Effector memory CD4-positive, alpha-beta T cell (primary cell): ENCODE data around the gene GPC5.
"Not testable (repeated sequence)": the region's sequence is repeated elsewhere in the genome, so short reads cannot be mapped to it uniquely, and the experiment has no call there.

ENCODE experiments used
- DNase-seq, 3 donors: peaks; one replicate each; pipeline ENCODE4 v3.0.0-alpha.2; 2020
- H3K27ac ChIP-seq: 2 replicates; pipeline ENCODE4 v1.7.0; 2013; ENCODE audit warnings: mild to moderate bottlenecking, low read length, moderate library complexity; ENCODE audit not compliant: insufficient read depth, poor library complexity, severe bottlenecking
- H3K27me3 ChIP-seq: replicated peaks from 2 replicates; pipeline ENCODE4 v1.7.0; 2013; ENCODE audit warnings: mild to moderate bottlenecking, low read length; ENCODE audit not compliant: insufficient read depth, control insufficient read depth, poor library complexity, severe bottlenecking
- H3K36me3 ChIP-seq: 2 replicates; pipeline ENCODE4 v1.7.0; 2013; ENCODE audit warnings: mild to moderate bottlenecking, low read length, moderate library complexity; ENCODE audit not compliant: control insufficient read depth, insufficient read depth
- H3K4me1 ChIP-seq: 2 replicates; pipeline ENCODE4 v1.7.0; 2013; ENCODE audit warnings: low read length, mild to moderate bottlenecking; ENCODE audit not compliant: control insufficient read depth, insufficient read depth, poor library complexity, severe bottlenecking
- H3K4me3 ChIP-seq: 2 replicates; pipeline ENCODE4 v1.7.0; 2013; ENCODE audit warnings: low read length, low read depth, mild to moderate bottlenecking; ENCODE audit not compliant: insufficient read depth, poor library complexity, severe bottlenecking
- H3K9me3 ChIP-seq: 2 replicates; pipeline ENCODE4 v1.7.0; 2013; ENCODE audit warnings: mild to moderate bottlenecking, low read length, moderate library complexity; ENCODE audit not compliant: control insufficient read depth

The GPC5 gene

DNA sequence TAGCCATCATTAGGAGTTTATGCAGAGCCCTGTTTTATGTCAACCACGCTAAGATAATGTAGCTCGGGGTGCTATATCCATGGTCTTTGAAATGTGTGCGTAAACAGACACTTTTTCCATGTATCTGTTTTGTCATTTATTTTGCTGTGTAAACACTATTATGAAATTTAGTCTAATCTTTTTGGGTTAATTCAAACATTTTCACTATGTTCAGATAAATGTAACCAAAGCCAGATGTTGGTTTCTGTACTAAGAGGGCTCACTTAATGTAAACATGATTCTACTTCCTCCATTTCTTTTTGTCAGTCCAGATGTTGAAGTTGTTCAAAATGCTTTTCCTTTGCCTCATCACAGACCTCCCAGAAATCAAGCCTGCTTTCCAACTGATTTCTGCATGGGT, 1328.7 kb downstream of the GPC5 start:
- no peak overlapping the region for H3K4me3 ChIP-seq
- H3K4me1 ChIP-seq, result no peaks in the 10 kb centered on the region
- DNase-seq, result no peak
- no peaks in the 10 kb centered on the region for H3K9me3 ChIP-seq
- H3K27ac ChIP-seq, result no peak overlapping the region
- H3K36me3 ChIP-seq, result no peaks in the 10 kb centered on the region
- H3K27me3 ChIP-seq, result no peaks in the 10 kb centered on the region

DNA sequence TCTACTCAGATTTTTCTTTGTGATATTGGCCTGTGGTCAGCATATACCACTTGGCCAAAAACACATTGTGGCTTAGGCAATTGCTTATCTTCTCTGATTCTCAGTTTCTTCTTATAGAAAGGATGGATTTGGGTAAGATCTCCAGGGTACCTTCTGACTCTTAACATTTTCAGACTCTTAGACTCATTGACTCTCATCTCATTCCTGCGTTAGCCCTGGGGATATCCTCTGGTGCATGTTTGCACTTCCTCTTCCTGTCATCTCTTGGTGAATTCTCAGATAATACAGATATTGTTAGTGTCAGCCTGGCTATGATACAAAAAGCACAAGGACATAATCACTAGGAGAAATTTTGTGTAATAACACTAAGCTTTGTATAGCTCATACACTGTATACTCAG, 1335.6 kb downstream of the GPC5 start:
- no peaks in the 10 kb centered on the region for H3K36me3 ChIP-seq
- no peaks in the 10 kb centered on the region for H3K4me1 ChIP-seq
- no peak overlapping the region for H3K4me3 ChIP-seq
- no peak for DNase-seq
- no peaks in the 10 kb centered on the region for H3K9me3 ChIP-seq
- no peaks in the 10 kb centered on the region for H3K27me3 ChIP-seq
- H3K27ac ChIP-seq, result no peak overlapping the region

DNA sequence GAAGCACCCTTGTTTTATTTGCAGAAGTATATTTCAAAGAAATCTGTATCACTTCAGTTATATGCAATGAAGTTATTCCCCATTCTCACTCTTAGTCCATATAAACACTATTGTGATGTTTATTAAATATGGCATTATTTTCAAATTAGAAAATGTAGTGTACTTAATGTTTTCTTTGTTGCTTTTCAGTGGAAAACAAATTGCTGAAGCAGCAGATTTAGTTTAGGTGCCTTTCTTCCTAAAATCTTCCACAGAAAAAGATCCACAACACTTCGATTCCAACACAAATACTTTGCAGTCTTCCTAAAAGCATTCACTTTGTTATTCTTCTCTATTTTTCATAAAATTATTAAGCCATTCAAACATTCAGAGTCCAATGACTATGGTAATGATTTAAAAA, 1336.1 kb downstream of the GPC5 start:
- Histone ChIP-seq H3K9me3 (no peaks in the 10 kb centered on the region), H3K4me1 (no peaks in the 10 kb centered on the region), H3K36me3 (no peaks in the 10 kb centered on the region), H3K27me3 (no peaks in the 10 kb centered on the region), H3K27ac (no peak overlapping the region), H3K4me3 (no peak overlapping the region)
- DNase-seq, result no peak

DNA sequence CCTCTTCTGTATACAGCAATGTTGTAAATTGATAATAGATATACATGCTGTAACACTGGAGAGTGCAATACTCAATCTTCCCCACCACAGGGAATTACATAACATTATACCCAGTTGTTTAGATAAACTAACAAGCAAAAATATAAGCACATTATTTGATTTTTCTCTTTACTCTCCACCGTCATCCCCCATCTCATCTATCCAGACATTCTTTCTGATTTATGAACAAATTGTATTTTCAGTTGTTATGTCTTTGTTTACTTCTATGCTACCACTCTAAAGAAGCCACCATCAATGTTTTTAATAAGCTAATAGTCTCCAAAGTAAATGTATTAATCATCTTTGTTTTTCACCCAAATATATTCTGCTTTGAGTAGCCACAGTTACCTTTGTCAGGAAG, 1337.5 kb downstream of the GPC5 start:
- no peaks in the 10 kb centered on the region for H3K4me1 ChIP-seq
- H3K36me3 ChIP-seq, result no peaks in the 10 kb centered on the region
- no peak overlapping the region for H3K4me3 ChIP-seq
- no peak overlapping the region for H3K27ac ChIP-seq
- DNase-seq, result no peak
- no peaks in the 10 kb centered on the region for H3K9me3 ChIP-seq
- no peaks in the 10 kb centered on the region for H3K27me3 ChIP-seq

DNA sequence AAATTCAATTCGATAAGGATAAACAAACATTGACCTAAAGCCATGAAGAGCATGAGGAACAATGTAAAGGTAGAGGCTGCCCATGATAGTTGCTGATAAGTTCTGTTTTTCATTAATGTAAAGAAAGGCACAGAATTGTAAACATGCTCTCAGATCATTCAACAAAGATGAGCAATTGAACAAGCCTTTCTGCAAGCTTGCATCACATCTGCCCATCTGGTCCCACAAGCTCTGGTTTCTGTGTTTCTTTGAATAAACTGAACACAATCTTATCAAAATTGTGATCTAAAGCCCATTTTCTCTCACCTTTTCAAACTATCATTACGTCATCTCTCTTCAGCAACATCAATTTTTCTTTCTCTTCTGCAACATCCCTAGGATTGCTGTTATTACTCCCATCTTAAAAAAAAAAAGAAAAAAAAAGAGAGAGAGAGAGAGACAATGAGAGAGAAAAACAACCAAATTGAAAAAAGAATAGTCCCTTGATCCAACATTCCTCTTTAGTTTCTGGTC, 1340.9 kb downstream of the GPC5 start:
- H3K4me3 ChIP-seq, result no peak overlapping the region
- H3K27ac ChIP-seq, result no peak overlapping the region
- no peak for DNase-seq
- H3K4me1 ChIP-seq, result no peaks in the 10 kb centered on the region
- H3K36me3 ChIP-seq, result no peaks in the 10 kb centered on the region
- H3K9me3 ChIP-seq, result no peaks in the 10 kb centered on the region
- H3K27me3 ChIP-seq, result no peaks in the 10 kb centered on the region

DNA sequence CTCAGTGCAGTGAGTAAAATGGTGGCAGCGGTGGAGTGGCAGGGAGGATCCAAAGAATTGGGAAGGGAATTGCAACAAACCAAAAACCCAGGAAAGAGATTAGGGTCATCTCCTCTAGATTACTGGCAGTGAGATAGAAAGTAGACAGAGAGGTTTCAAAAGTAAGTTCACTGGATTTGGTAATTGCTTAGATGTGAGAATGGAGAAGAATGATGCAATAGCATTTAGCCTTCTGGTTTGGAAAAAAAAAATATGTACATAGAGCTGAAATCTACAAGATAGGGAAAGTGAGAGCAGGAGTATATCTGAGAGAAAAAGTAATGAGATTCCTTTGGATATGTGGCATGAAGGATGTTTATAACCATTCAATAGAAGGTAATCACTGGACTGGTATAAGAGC, 1345.6 kb downstream of the GPC5 start:
- H3K9me3 ChIP-seq, result no peaks in the 10 kb centered on the region
- H3K4me1 ChIP-seq, result no peaks in the 10 kb centered on the region
- no peak overlapping the region for H3K27ac ChIP-seq
- no peaks in the 10 kb centered on the region for H3K36me3 ChIP-seq
- H3K4me3 ChIP-seq, result no peak overlapping the region
- DNase-seq, result no peak
- no peaks in the 10 kb centered on the region for H3K27me3 ChIP-seq

DNA sequence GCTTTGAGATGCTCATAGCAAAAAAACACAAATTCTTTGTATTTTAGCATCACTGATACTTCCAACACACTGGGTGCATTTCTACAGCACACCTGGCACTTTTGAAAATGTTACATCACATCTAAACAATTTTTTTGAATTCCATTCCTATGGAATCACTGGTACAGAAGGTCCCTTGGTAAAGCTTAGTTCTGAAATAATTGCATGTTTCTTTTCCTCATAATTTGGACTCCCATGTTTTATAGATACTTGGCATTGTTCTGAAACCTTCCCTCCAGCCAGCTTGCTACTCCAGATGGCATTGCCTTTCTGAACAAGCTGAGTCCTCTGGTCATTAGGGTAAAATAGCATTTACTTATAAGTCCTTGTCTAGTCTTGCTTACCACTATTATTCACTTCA, 1346.8 kb downstream of the GPC5 start:
- no peaks in the 10 kb centered on the region for H3K27me3 ChIP-seq
- no peak overlapping the region for H3K27ac ChIP-seq
- H3K9me3 ChIP-seq, result no peaks in the 10 kb centered on the region
- H3K4me1 ChIP-seq, result no peaks in the 10 kb centered on the region
- DNase-seq, result no peak
- no peak overlapping the region for H3K4me3 ChIP-seq
- H3K36me3 ChIP-seq, result no peaks in the 10 kb centered on the region

DNA sequence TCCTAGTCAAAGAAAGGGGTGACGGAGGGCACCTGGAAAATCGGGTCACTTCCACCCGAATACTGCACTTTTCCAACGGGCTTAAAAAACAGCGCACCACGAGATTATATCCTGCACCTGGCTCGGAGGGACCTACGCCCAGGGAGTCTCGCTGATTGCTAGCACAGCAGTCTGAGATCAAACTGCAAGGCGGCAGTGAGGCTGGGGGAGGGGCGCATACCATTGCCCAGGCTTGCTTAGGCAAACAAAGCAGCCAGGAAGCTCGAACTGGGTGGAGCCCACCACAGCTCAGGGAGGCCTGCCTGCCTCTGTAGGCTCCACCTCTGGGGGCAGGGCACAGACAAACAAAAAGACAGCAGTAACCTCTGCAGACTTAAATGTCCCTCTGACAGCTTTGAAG, 1354.3 kb downstream of the GPC5 start:
- H3K4me3 ChIP-seq, H3K27me3 ChIP-seq, H3K27ac ChIP-seq, H3K9me3 ChIP-seq, H3K36me3 ChIP-seq, DNase-seq, H3K4me1 ChIP-seq: not testable (repeated sequence)

DNA sequence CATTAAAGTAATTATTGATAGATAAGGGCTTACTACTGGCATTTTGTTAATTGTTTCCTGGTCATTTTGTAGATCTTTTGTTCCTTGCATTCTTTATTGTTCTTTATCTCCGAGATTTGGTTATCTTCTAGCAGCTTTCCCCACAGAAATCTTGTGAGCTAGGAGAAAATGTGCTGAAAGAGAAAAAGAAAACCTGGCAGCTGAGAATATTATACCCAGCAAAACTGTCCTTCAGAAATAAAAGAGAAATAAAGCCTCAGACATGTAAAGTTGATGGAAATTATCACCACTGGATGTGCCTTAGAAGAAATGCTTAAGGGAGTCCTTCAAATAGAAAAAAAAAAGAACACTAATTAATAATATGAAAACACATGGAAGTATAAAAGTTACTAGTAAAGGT, 1363.3 kb downstream of the GPC5 start:
- Histone ChIP-seq H3K27ac (no peak overlapping the region), H3K4me1 (no peaks in the 10 kb centered on the region), H3K4me3 (no peak overlapping the region), H3K9me3 (no peaks in the 10 kb centered on the region), H3K27me3 (no peaks in the 10 kb centered on the region), H3K36me3 (no peaks in the 10 kb centered on the region)
- DNase-seq, result no peak

DNA sequence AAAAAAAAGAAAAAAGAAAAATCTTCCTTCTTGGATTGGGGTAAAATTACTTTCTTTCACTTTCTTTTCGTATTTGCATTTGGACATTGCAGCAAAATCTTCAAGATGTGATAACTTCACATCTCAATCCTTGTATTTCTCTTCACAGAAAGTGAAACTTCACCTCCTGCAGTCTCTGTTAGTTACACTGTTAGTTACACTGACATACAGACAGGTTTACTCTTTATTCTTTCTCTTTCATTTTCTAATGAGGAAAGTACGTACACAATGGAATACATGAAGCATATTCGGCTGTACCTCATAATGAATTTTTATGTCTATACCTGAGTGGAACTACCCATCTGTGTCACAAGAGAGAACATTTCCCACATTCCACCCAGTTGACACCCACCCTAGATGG, 1369.0 kb downstream of the GPC5 start:
- Histone ChIP-seq H3K9me3 (no peaks in the 10 kb centered on the region), H3K36me3 (no peaks in the 10 kb centered on the region), H3K27me3 (no peaks in the 10 kb centered on the region), H3K4me1 (no peaks in the 10 kb centered on the region), H3K4me3 (no peak overlapping the region), H3K27ac (no peak overlapping the region)
- DNase-seq, result no peak

DNA sequence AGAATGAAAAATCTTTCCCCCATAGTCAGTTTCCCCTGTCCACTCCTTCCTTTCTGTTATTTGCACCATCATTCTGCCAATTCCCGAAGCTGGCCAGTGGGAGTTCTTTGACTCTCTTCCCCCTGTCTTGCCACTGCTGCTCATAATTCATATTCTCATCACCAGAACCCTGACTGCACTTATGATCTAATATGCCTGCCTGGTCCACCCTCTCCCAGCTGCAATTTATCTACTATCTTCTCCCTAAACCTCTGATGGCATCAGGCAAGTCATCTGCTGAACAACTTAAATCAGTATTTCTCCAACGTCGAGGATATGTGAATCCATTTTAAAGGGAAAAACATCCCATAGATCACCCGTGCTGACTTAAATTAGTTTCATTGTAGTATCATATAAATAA, 1370.2 kb downstream of the GPC5 start:
- H3K27me3 ChIP-seq, result no peaks in the 10 kb centered on the region
- H3K9me3 ChIP-seq, result no peaks in the 10 kb centered on the region
- no peak for DNase-seq
- H3K36me3 ChIP-seq, result no peaks in the 10 kb centered on the region
- H3K4me3 ChIP-seq, result no peak overlapping the region
- no peak overlapping the region for H3K27ac ChIP-seq
- no peaks in the 10 kb centered on the region for H3K4me1 ChIP-seq
